HG03565 (cell line): Measurements from ENCODE around the gene BRK1.
"Not testable (repeated sequence)": the region's sequence is repeated elsewhere in the genome, so short reads cannot be mapped to it uniquely, and the experiment has no call there.

ENCODE experiments used
- ATAC-seq: cut with Tn5 transposase; IDR thresholded peaks from one replicate; pipeline ENCODE4 v1.9.1; 2021; ENCODE audit warnings: mild to moderate bottlenecking, moderate library complexity; ENCODE audit not compliant: unreplicated experiment

The BRK1 gene

DNA sequence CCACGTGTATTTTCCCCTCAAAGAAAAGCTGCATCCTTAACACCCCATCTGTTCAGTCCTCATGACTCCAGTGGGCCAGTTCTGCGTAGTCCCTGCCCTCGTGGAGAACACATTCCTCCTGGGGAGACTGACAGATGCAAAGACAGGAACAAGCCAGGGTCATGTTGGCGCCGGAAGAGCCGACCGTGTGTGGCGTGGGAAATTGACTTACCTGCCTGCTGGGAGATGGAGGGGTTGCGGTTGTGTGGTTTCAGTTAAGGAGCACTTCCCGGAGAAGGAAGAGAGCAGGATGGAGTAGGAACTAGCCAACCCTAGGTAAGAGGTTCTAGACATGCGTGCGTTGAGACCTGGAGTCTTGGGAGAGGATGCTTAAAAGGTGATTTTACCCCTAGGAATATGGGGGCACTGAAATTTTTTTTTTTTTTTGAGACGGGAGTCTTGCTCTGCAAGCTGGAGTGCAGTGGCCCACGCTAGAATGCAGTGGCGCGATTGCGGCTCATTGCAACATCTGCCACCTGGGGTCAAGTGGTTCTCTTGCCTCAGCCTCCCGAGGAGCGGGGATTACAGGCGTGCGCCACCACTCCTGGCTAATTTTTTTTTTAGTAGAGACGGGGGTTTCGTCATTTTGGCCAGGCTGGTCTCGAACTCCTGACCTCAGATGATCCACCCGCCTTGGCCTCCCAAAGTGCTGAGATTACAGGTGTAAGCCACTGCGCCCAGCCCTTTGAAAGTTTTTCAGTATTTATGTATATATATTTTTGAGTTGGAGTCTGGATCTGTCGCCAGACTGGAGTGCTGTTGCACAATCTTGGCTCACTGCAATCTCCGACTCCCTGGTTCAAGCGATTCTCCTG lies 27.5 kb downstream of the BRK1 start:
- ATAC-seq = no peak

DNA sequence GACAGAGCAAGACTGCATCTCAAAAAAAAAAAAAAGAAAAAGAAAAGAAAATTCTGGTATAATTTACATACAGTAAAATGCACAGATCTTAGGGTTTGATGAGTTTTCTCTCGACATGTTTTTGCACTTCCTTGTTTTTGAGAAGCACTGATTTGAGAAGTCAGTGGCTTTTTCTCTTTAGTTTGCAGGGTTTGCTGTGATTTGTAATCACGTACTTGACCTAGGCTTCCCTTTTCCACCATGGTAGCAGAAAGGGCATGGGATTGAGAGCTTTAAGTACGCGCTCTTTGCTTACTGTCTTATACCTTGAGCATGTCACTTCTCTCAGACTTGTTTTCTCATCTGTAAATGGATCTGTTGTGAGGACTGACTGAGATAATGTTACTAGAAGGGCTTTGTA lies 30.2 kb downstream of the BRK1 start:
- ATAC-seq = no peak

DNA sequence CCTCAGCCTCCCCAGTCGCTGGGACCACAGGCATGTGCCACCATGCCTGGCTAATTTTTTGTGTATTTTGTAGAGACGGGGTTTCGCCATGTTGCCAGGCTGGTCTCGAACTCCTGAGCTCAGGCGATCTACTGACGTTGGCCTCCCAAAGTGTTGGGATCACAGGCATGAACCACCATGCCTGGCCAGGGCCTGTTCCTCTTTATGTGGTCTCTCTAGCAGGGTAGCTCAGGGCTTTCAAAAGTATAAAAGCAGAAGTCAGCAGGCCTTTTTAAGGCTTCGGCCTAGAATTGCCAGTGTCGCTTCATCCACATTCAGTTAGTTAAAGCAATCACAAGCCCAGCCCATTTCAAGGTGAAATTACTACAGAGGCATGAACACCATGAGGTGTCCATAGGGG lies 33.8 kb downstream of the BRK1 start:
- ATAC-seq = no peak

DNA sequence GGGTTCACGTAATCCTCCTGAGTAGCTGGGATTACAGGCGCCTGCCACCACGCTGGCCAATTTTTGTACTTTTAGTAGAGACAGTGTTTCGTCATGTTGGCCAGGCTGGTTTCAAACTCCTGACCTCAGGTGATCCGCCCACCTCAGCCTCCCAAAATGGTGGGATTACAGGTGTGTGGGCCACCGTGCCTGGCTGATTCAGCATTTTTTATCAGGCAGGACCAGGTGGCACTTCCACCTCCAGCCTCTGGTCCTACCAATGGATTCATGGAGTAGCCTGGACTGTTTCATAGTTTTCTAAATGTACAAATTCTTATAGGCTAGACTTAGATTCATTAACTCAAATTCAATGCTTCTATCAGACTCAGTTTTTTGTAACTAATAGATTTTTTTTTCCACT lies 35.5 kb downstream of the BRK1 start:
- ATAC-seq = no peak

DNA sequence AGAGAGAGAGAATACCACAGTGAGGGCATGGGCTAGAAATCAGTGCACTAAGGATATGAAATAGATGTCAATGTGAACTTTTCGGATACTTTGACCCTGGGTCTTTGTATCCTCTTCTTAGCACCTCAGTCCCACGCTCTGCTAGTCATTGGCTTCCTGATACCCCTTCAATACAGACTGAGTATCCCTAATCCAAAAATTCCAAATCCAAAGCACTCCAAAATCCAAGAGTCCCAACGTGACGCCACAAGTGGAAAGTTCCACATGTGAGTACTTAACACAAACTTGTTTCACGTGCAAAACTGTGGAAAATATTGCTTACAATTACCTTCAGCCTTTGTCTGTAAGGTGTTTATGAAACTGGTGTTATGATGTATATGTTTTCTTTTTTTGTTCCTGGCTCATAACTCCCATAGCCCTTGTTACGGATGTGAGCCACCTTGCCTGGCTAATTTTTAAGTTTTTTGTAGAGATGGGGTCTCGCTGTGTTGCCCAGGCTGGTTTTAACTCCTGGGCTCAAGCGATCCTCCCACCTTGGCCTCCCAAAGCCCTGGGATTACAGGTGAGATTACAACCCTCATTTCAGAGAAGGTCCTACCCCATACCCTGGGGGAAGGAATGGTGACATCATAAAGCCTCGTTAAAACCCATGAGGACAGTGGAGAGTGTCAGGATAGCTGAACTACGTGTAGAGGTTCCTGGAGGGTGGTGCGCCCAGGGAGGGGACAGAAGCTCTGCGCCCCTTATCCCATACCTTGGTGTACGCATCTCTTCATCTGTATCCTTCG lies 39.1 kb downstream of the BRK1 start:
- no peak for ATAC-seq

DNA sequence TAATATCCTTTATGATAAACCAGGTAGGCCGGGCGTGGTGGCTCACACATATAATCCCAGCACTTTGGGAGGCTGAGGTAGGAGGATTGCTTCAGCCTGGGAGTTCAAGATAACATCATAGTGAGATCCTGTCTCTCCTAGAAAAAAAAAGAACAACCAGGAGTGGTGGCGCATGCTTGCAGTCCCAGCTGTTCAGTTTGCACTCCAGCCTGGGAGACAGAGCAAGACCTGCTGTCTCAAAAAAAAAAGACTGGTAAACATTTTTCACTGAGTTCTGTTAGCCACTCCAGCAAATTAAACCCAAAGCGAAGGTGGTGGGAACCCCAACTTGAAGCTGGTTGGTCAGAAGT lies 39.6 kb downstream of the BRK1 start:
- no peak for ATAC-seq

DNA sequence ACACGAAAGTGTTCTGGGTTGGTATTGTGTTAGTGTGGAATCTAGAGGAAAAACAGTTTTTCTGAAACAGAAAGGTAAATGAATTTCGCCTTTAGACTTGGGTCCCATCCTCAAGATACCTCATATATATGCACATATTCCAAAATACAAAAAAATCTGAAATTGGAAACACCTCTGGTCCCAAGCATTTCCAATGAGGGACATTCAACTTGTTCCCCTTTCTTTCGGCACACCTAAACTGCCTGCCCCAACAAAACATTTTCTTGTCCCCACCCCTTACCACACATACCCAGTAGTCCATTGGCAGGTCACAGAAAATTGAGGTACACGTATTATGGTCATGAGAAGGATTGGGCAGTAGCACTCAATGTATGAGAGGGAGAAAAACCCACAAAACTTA lies 40.2 kb downstream of the BRK1 start:
- ATAC-seq = no peak

DNA sequence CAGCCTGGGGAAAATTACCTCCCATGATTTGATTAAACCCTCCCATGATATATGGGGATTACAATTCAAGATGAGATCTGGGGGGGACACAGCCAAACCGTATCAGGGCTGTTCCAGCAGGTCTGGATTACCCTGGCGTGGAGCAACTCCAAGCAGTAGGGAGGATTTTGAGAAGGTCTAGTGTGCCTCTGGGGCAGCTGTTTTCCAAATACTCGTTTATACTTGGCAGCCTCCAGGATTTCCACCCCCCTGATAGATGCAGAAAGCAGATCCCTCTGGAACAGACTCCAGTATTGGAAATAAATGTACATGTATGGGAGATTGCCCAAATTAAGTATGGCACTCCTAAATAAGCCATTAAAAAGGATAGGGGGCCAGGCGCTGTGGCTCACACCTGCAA lies 41.6 kb downstream of the BRK1 start:
- ATAC-seq = no peak

DNA sequence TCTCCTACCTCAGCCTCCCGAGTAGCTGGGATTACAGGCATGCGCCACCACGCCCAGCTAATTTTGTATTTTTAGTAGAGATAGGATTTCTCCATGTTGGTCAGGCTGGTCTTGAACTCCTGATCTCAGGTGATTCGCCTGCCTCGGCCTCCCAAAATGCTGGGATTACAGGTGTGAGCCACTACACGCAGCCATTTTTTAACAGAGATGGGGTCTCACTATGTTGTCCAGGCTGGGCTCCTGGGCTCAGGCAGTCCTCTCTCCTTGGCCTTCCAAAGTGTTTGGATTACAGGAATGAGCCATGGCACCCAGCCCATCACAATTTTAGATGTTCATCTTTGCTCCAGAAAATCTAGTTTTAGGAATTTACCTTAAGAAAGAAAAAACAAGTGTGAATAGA lies 43.1 kb downstream of the BRK1 start:
- ATAC-seq = not testable (repeated sequence)

DNA sequence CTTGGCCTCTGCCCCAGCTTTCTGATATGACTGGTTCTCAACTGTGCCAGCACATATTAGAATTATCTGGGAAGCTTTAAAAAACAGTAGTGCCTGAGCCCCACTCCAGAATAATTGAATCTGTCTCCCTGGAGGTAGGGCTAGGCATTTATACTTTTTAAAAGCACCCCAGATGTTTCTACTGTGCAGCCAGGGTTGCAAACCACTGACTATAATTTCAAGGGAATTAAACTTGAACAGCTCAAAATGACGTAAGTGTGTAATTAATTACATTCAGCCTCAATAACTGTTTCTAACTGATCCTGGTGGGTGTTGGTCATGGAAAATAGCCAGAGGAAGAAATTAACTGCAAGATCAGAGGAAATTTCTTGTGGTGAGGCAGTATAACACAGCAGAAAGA lies 44.9 kb downstream of the BRK1 start:
- no peak for ATAC-seq

DNA sequence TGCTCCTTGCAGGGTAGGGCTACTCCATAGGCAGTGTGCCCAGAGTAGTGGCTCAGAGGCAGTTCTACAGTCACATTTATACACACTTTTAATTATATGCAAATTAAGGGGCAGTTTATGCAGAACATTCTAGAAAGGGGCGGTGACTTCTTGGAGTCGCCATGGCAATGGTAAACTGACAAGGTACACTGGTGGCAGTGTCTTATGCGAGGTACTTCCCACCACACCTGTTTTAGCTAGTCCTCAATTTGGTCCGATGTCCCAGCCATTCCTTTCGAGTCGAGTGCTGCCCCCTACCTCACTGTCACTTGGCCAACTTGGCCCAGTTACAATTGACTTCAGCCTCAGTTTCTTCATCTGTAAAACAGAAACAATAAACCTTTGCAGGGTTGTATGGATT lies 45.5 kb downstream of the BRK1 start:
- no peak for ATAC-seq

DNA sequence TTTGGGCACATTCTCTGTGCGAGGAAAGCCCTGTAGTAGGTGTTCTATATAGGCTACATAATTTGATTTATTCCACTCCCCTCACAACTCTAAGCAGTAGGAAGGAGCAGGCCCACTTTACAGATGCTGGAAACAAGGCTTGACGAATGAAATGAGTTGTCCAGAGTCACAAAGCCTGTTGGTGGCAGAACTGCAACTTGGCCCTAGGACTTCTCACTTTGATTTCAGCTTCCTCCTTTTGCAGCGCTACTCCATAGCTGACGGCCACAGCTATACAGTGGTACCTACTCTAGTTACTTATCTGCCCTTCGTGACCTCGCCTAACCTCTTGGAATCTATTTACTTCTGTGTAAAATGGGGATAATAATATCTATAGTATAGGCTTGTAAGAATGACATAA lies 46.7 kb downstream of the BRK1 start:
- ATAC-seq = no peak

DNA sequence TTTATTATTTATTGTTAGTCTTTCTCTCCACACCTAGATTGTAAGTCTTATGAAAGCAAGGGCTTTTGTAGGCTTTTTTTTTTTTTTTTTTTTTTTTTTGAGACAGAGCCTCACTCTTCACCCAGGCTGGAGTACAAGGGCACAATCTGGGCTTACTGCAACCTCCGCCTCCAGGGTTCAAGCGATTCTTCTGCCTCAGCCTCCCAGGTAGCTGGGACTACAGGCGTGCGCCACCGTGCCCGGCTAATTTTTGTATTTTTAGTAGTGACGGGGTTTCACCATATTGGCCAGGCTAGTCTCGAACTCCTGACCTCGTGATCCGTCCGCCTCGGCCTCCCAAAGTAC lies 48.7 kb downstream of the BRK1 start:
- not testable (repeated sequence) for ATAC-seq

DNA sequence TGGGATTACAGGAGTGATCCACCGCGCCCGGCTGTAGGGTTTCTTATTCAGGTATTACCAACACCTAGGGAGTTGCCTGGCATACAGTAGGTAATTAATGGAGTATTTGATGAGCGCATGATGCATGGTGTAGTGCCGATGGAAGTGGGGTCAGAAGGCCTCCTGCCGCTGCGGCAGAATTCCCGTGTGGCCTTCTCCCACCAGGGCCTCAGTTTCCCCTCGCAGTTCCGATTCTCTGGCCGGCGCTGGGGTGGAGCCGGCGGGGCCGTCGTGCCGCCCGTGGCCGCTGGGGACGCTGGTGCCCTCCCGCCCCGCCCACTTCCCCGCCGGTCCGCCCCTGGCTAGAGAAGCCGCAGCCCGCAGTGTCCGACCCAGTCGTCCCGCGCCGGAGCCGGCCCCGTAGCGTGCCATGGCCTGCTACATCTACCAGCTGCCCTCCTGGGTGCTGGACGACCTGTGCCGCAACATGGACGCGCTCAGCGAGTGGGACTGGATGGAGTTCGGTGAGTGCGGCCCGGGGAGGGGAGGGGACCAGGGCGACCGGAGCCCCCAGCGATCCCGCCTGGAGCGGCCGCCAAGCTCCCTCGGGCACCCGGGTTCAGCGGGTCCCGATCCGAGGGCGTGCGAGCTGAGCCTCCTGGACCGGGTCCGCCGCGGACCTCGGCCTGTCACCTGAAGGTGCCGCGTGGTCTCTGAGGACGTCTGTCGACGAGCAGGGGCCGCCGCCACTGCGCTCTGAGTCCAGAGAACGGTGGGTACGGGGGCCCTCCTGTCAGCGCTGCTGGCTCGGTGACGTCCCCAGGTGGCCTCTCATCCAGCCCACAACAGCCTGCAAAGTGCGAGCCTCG lies 49.3 kb downstream of the BRK1 start, which contains the start of gene IRAK2:
TSS of gene IRAK2 (plus strand) at position 374 of the 848 bp plus-strand sequence. CDS start at position 410, 36 bp downstream.
- ATAC-seq = peak; percentile 42

DNA sequence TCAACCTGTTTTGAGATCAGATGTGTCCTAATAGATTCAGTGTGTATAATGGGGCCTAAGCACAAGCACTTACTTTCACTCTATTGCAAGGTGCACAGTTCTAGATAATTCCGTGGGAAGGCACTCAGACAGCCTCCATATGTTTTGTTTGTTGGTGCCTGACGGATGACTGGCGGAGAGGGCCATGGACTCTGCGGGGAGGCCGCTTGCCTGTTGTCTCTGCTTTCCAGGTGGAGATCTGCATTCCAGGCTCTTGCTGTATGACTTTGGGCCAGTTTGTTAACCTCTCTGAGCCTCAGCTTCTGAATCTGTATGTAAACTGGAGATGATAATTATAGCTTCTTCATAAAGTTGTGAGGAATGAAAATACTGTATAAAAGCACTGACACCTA lies 50.7 kb downstream of the BRK1 start:
- no peak for ATAC-seq

DNA sequence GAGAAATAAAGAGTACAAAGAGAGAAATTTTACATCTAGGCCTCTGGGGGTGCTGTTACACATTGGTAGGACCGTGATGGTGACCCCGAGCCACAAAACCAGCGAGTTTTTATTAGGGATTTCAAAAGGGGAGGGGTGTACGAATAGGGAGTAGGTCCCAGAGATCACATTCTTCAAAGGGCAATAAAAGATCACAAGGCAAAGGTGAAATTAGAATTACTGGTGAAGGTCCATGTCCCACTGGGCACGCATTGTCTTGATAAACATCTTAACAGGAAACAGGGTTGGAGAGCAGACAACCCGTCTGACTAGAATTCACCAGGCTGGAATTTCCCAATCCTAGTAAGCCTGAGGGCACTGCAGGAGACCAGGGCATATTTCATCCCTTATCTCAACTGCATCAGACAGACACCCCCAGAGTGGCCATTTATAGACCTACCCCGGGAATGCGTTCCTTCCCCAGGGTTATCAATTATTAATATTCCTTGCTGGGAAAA lies 53.6 kb downstream of the BRK1 start:
- ATAC-seq = no peak

DNA sequence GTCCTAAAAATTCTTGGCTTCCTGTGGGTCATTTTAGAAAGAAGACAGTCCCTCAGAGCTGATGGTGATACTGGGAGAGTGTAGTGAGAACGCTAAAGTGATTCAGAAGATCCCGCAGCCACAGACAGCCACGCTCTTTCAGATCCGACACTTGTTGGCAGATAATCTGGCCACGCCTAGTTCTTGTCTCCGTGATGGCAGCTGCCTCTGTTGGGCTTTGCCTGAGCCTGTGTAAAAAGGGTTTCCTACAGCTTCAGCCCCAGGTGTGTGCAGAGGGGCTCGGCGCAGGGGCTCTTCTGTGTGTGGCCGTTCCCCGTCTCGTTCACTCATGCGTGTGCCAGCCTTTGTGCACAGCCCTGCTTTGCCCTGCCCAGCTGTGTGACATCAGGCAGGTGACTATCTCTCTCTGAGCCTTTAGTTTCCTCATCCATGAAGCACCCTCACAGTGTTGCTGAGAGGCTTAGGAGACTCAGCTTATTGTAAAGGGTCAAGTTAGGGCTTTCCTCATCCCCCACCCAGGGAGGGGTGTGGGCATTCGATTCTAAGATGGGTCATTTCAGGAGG lies 55.5 kb downstream of the BRK1 start:
- ATAC-seq = no peak

DNA sequence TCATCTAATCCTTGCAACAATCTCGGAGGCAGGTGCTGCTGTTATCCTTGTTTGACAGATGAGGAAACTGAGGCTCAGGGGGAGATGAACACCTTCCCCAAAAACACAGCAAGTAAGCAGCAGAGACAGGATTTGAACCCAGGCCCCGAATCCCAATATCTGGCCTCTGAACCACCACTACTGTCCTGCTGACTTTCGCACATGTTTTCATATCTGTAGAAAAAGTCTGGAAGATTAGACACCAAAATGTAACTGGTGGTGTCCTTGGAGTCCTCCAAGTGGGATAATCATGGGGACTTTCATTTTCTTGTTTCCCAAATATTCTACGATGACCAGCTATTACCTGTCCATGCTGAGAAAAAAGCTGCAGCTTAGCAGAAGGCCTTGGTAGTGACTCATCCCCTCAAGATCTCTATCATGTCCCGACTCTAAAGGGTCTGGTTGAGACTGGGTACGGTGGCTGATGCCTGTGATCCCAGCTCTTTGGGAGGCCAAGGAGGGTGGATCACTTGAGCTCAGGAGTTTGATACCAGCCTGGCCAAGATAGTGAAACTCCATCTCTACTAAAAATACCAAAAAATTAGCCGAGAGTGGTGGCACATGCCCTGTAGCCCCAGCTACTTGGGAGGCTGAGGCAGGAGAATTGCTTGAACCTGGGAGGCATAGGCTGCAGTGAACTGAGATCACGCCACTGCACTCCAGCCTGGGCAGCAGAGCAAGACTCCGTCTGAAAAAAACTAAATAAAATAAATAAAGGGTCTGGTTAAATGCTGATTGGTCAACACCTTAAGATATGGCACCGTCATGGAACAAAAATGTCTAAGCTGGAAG lies 57.8 kb downstream of the BRK1 start:
- no peak for ATAC-seq

DNA sequence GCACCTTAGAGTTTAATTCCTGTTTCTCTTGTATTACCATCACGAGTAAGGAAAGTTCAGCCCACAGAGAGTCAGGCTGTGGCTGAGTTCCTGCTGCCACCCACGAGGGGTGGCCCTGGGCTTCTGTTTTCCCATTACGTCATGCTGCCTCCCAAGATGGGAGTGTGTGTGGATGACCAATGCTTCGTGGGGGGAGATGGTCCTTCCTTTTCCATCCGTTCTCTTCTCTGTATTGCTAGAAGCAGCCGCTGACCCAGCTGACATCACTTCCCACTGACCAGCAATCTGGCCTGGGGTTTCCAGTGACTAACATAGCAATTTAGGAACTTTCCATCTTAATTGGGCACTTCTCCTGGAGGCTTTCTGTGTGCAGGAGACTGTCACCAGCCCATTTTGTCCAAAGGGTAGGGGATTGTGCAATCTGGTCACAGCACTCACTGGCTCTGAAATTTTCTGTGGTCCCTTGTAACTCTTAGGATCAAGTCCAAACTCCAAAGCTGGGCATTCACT lies 58.5 kb downstream of the BRK1 start:
- no peak for ATAC-seq

DNA sequence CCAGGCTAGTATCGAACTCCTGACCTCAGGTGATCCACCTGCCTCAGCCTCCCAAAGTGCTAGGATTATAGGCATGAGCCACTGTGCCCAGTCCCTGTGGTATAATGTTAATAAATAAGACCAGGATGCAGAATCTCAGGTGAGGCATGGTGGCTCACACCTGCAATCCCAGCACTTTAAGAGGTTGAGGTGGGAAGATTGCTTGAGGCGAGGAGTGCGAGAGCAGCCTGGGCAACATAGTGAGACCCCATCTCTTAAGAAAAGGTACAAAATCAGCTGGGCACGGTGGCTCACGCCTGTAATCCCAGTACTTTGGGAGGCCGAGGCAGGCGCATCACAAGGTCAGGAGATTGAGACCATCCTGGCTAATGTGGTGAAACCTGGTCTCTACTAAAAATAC lies 59.9 kb downstream of the BRK1 start:
- ATAC-seq = not testable (repeated sequence)
